HG02798 (cell line): Measurements from ENCODE around the gene ADAMTSL3.
"Not testable (repeated sequence)": the region's sequence is repeated elsewhere in the genome, so short reads cannot be mapped to it uniquely, and the experiment has no call there.

Source experiments
- ATAC-seq: cut with Tn5 transposase; IDR thresholded peaks from one replicate; pipeline ENCODE4 v1.9.1; 2021; ENCODE audit warnings: mild to moderate bottlenecking; ENCODE audit not compliant: unreplicated experiment, poor library complexity

Gene ADAMTSL3

DNA sequence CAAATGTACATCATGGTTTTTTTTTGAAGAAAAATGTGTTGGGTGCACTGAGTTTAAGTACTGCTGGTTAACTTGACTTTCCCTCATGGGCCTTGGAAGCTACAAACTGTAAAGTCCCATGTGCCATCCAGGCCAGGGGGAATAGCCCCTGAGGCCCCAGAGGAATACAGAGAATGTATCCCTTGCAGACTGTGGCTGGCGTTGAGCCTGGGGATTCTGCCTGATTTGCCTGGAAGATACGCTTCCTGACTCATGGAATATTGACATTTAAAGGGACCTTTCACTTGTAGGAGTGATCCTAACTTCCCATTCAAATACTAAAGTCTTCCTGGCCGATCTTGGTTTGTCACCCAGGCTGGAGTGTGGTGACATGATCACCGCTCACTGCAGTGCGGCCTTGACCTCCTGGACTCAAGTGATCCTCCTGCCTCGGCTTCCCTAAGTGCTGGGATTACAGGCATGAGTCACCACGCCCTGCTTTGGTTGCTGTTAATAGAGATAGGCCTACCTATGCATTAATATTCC is 42.0 kb downstream of the ADAMTSL3 start:
- ATAC-seq, result no peak

DNA sequence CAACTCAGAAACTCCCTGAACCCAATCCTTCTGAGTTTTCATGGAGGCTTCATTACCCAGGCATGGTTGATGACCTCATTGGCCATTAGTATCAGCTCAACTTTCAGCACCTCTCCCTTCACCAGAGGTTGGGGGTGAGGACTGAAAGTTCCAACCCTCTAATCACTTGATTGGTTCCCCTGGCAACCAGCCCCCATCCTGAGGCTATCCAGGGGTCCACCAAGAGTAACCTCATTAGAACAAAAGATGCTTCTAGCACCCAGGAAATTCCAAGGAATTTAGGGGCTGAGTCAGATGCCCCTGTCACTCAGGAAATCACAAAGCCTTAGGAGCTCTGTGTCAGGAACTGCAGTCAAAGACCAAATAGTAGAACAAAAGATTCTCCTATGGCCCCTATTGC is 43.8 kb downstream of the ADAMTSL3 start:
- ATAC-seq, result no peak

DNA sequence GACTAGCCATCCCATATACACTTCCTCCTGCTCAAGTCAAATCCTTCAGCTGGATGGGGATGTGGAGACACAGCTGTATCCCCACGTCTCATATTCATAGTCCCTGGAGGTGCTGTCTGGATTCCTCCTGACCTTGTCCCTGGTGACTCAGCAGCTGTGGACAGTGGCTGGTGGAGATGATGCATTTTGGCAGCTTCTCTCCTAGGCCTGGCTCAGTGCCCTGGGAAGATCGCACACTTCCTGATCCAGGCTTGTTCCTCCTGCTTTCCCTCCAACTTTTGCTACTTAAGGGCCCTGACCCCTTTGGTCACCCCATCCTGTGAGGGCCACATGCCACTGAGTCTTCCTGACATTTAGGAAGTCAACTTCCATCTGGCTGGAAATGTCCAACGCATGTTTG is 44.4 kb downstream of the ADAMTSL3 start:
- no peak for ATAC-seq

DNA sequence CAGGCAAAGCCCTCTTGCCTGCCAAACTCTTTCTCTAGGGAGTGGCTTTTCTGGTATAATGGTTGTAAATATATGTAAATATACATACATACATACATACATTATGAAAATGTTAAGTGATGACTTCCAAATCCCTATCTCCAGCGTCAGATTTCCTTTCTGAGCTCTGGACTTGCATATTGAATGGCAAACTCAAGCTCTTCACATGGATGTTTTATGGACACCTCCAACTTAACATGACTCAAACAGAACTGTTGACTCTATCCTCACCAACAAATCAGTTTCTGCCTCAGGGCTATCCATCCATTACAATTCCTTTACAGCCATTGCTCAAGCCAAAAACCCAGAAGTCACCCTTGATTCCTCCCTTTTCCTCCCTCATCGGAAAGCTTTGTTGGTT is 45.1 kb downstream of the ADAMTSL3 start:
- no peak for ATAC-seq

DNA sequence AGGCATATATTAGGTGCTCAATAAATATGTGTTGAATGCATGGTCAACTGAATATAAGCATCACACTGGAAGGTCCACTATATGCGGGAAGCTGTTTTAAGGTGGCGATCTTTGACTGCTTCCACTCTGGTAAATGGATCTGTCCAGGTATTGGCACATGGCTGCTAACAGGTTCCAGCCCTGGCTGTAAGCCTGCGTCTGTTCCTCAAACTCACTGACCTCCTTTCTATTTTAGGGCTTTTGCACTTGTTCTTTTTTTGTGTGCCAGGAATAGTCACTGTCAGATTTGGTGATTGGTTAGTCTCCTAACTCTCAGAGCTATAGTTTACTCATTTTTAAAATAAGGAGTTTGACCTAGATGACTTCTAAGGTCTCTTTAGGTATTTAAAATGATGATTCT is 46.2 kb downstream of the ADAMTSL3 start:
- ATAC-seq, result no peak

DNA sequence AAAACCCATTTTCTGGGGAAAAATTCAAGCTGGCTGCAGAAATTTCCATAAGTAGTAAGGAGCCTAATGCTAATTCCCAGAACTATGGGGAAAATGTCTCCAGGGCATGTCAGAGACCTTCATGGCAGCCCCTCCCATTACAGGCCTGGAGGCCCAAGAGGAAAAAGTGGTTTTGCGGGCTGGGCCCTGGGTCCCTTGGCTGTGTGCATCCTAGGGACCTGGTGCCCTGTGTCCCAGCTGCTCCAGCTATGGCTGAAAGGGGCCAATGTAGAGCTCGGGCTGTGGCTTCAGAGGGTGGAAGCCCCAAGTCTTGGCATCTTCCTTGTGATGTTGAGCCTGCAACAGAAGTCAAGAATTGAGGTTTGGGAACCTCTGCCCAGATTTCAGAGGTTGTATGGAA is 48.4 kb downstream of the ADAMTSL3 start:
- not testable (repeated sequence) for ATAC-seq

DNA sequence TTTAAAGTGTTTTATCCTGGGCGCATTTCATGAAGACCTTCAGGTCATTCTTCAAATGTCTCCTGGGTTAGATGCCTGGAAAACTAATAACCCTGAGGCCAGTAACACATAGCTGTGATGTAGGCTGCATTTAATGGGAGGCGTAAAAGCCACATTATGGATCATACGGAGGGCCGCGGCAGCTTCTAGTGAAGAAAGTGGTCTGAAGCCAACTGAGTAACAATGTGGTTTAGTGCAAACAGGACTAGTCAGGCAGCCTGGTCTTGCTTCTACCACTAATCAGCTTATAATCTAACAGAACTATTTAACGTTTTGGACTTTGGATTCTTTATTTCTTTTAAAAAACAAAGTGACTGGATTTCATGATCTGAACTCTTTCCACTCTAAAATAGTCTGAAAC is 54.4 kb downstream of the ADAMTSL3 start:
- no peak for ATAC-seq

DNA sequence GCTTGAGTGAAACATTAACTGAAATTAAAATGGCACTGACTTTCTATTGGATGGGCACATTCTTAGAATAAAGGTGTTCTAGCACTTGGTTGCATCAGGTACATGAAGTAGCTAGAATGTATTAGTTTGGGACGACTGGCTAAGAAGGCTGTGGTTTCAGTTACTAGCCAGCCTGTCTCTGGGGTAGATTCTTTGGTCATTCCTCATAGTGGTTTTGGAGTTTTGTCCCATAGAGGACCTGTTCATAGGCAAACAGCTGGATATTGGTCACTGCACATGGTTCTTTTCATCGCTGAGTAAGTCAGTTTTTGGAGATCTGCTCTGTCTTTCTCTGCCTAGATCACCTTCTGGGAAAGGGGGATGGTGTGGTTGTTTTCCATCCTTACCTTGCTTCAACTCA is 55.3 kb downstream of the ADAMTSL3 start:
- ATAC-seq, result no peak

DNA sequence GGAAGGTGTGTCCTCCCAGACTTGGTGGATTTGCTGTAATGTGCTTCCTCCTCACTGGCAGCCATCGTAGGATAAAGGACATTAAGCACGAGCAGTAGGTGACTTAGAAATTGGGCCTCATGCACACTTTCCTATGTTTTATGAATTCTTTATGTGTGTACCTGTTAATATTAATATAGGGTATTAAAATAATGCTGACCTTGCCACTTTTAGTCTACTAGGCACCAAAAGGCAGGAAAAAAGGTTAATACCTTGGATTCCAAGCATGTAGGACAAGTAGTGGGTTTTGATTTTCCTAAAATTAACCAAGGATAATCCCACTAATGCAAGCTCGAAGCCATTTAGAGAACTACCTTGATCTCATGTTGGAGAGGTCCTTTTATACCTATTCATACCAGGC is 55.9 kb downstream of the ADAMTSL3 start:
- no peak for ATAC-seq

DNA sequence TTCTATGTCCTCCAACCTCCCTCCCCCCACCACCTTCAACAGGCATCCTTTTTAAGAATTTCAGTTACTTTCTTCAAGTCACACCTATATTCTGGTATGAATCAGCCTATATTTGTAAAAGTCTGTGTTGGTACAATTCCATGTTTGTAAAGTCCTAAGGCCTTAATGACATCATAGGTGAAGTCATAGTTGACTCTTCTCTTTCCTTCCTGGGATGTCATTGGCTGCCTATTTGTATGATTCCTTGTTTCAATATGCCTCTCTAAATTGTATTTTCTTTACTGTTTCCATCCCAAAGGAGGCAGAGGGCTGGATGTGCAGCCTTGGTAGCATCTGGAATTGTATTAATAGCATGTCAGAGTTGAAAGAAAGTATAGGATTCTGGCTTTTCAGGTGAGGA is 56.5 kb downstream of the ADAMTSL3 start:
- ATAC-seq, result no peak

DNA sequence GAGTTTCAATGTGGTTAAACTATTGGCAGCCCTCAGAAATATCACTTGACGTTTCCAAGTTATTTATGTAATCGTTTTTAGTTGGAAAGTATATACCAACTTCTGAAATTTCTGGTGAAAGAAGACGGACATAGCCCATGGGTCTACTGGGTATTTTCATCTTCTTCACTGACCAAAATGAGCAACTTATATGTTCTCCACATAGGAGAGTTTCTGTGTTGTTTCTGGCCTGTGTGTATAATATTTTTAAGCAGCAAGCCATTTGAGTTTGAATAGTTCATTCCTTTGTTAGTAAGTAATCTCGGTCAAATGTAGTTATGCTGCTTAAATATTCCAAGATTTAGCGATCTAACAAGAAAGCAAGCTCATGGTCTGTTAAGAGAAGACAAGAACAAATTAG is 57.3 kb downstream of the ADAMTSL3 start:
- ATAC-seq, result no peak

DNA sequence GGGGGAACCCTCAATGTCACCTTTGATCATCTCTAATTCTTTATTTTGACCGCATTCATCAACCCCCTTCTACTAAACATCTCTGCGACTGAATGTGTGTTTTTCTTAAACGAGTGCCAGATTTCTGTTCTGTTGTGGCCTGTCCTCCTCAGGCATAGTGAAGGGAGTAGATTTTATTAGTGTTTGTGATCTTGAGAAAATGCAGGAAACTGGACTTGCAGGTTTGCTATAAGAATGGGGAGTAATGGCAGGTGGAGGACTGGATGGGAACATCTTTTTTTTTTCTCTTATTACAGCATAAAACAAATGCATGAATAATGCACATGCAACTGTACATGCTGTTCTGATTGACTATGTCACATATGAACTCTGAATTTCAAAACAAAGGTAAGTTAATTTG is 59.3 kb downstream of the ADAMTSL3 start:
- no peak for ATAC-seq

DNA sequence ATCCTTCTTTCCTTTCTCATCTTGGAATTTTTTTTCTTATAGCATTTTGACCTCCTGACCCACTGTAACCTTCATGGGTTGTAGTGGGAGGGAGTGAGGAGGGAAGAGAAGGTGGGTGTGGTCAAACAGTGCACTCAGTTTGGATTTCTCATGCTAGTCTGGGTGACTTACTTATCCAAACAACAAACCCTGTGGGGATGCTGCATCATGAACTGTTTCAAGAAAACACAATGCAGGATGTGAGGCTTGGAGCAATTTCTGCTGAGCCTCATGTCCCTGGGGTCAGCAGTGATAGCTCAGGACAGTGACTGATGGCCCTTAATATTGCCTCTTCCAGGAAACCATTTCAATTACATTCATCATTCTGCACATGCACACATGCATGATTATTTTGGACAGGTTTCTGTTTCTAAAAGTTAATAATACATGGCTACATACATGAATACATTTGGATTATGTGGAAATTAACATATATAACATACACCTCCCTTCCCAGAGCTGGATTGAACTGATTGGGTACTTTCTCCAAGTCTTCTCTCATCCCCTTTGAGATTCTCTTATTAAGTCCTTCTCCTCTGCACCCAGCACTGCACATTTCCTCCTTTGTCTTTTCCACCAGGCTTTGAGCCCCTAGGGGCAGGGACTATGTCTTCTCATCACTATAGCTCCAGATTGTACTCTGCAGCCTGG is 61.2 kb downstream of the ADAMTSL3 start:
- ATAC-seq, result no peak

DNA sequence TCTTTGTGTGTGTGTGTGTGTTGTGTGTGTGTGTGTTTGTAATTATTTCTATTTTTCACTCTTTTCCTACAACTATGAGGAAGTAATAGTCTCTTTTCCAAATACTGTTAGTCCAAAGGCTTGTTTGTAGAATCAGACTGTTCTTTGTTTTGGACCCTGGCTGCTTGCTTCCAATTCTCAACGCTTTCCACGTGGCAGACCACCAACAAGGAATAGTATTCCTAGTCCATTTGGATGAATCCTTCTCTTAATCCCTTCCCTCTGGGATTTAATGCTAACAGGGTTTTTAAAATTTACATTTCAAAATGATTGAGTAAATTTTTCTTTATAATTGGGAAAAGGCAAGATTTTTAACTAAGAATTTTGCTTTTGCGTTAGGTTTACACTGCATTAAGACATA is 62.7 kb downstream of the ADAMTSL3 start:
- ATAC-seq, result no peak

DNA sequence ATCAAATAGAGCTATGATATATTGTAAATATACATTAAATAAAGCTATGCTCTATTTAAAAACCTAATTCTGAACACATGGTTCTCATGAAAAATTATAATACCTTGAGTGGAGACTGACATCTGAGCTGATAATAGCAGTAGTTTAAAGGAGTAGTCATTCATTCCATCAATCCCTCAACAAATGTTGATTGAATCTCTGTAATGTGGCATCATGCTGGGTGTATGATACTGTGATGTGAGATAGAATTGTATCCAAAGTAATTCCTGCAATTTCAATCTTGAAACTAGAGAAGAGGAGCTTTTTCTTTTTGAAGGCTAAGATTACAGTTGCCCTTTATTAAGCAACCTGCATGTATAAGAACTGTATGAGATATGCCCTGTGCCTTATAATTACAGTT is 63.1 kb downstream of the ADAMTSL3 start:
- ATAC-seq, result no peak

DNA sequence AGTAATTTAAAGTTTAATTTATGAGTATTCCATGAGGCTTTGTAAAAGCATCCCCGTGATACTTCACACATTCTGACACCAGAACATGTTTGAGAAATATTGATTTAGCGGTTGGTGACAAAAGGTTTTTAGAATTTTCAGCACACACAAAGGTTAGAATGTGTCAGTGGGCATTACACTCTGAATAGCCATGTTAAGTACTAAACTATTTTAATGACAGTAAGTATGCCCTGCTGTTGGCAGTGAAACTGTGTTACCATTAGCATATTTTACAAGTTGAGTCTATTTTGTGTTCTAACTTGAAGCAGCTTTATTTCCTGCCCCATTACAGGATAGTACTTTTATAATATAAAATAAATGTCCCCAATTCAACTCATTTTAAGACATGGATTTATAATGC is 66.5 kb downstream of the ADAMTSL3 start:
- no peak for ATAC-seq

DNA sequence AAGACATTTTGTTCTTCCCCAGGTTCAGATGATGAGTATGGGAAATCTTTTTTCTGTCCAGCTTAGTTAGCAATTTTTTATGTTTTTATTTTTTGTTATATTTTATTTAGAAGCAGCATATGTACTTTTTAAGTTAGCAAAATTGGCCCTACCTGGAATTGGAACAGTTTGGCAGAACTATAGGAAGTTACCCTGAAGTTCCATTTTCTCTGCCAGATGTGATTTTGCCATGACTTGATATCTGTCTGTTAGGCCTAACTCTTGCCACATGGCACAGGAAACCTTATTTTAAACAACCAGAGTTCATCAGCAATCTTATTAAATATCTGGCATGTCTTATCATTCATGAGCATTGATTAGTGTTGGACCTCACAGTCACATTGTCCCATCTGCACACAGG is 67.1 kb downstream of the ADAMTSL3 start:
- ATAC-seq, result no peak

DNA sequence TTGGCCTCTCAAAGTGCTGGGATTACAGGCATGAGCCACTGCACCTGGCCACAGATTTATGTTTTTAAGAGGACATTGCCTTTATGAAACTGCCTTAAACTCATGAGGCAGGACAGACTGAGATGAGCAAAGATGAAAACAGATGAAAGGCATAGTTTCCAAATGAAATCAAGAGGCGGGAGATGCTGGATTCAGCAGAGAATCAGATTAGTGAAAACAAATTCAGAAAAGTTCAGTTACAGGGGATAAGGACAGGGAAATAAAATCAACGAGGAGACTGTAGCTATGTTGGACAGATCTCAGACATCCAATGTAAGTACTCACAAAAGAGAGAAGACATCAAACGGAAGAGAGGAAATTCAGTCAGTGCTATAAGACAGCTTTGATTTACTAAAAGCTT is 68.1 kb downstream of the ADAMTSL3 start:
- no peak for ATAC-seq

DNA sequence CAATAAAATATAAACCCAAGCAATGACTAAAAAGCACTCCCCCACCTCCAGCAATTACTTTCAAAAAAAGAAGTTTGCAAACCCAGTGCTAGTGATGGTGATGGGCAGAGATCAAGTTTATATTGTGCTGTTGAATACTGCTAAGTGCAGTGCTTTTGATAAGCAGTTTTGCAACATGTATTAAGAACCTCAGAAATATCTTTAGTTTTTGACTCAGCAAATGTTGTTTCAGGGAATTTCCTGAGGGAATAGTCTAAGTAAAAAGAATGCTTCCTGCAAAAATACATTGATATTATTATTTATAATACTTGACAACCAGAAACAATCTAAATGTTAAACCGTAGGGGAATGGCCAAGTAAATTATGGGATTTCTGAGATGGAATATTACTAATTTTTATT is 69.3 kb downstream of the ADAMTSL3 start:
- ATAC-seq, result no peak

DNA sequence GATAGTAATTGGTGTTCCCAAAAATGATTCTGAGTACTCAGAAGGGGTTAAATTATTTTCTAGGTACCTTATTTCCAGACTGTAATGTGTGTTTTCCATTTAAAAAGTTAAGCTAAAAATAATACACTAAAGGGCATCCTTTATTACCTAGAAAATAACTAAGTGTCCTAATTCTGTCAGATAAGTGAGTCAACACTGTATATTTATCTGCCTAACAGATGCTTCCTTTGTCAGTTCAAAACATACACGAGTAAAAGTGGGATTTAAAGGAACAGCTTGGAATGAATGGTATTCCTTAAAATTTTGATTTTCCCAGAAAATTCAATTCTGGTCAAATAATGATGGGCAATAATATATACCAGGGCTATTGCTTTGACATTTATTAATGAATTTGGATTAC is 78.3 kb downstream of the ADAMTSL3 start:
- no peak for ATAC-seq

DNA sequence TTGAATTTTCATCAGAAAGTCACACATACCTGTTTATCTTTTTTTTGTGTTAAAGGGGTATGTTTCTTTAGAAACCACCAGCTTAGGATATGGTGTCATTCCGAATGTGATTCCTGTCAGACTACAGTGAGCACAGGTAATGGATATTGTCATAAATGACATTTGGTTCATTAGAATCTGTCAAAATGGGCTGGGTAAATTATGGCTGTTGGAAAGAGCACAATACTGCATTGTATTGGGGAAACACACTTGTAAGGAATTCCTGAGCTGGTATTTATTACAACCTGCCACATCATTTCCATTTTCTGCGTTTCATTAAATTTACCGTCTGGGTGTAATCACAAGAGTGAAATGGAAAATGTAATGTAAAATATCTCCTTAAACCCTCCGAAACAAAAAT is 78.8 kb downstream of the ADAMTSL3 start:
- no peak for ATAC-seq

DNA sequence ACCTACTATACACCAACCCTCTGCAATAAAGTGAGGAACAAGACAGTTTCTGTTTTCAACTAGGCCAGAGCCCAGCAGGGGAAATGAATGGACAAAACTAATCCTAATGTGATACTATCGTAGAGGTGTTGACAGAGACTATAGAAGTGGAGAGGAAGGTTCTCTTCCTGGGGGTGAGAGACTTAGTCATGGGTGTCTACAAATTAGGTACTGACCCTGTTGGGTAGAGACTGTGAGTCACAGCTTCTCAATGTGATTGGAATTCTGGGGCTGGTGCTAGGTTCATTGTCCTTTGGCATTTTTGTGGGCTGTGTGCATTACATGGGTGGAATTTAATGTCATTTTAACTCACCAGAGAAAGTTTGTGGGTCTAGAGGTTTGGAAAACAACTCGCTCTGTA is 79.3 kb downstream of the ADAMTSL3 start:
- ATAC-seq, result no peak

DNA sequence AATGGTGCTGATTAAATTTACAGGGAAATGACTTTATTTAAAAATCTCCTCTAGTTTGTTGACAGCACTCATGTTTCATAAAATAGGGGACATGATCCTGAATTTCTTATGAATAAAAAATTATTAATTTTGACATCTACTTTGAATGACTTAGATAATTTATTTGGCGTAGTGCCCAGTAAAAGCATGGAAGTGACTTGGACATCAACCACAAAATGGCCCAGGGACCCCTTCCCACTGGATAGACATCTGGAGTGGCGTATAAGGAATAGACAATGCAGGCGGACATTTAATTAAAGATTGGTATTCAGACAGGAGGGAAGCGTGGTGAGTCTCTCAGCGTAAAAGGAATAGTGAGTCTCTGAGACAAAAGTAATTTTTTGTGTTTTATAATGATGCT is 79.8 kb downstream of the ADAMTSL3 start:
- ATAC-seq, result no peak
